Gastrocnemius medialis (tissue), 4 donors: ENCODE measurements around the gene SIAE.

Experiments used
- POLR2A ChIP-seq, 2 donors: fragments of 450-650 bp; IDR thresholded peaks; one replicate each; pipeline ENCODE4 v1.6.1; 2017; ENCODE audit warnings: antibody characterized with exemption in 2 of 2, mild to moderate bottlenecking in 2 of 2, moderate library complexity in 2 of 2
- TF ChIP-seq, protein P1 (sequence below), 5 experiments: fragments of 450-650 bp in 3 of 5; fragments of 200-600 bp in 2 of 5; sonication (generic) in 2 of 5; IDR thresholded peaks in 4 of 5; conservative IDR thresholded peaks in 1 of 5; 1 replicate in 4 of 5; 2 replicates in 1 of 5; pipeline ENCODE4 v1.5.1; 2016 to 2019; ENCODE audit warnings: antibody characterized with exemption in 5 of 5, mild to moderate bottlenecking in 3 of 5, moderate library complexity in 3 of 5

DNA sequence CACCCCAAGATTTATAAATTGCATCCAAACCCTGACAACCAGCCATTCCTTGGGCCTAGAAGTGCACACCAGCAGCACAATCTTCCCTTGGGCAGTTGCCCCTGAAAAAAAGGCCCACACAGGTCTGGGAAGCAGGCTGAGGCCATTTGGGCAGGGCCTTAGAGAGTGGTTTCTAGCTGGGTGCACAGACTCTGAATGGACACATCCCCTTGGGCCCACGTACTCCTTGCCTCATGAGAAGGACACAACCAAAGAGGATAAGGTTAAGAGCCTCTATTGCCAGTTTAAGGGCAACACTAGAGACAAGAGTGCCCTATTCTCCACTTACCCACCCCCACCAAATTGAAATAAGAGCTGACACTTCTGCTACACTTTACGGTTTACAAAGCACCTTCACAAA is 63.2 kb downstream of the SIAE start:
- TF ChIP-seq, protein P1, sequence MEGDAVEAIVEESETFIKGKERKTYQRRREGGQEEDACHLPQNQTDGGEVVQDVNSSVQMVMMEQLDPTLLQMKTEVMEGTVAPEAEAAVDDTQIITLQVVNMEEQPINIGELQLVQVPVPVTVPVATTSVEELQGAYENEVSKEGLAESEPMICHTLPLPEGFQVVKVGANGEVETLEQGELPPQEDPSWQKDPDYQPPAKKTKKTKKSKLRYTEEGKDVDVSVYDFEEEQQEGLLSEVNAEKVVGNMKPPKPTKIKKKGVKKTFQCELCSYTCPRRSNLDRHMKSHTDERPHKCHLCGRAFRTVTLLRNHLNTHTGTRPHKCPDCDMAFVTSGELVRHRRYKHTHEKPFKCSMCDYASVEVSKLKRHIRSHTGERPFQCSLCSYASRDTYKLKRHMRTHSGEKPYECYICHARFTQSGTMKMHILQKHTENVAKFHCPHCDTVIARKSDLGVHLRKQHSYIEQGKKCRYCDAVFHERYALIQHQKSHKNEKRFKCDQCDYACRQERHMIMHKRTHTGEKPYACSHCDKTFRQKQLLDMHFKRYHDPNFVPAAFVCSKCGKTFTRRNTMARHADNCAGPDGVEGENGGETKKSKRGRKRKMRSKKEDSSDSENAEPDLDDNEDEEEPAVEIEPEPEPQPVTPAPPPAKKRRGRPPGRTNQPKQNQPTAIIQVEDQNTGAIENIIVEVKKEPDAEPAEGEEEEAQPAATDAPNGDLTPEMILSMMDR (IDR thresholded peaks at IDR 0.05 in 4 of 5, conservative IDR thresholded peaks at IDR 0.05 in 1 of 5), result no peak
- TF ChIP-seq POLR2A (IDR thresholded peaks at IDR 0.05), result no peak
